HG03565 (cell line): Measurements from ENCODE around the gene STPG3.
A peak's percentile ranks its signal among the peaks of the same experiment; 100 is the strongest.

Experiments
- ATAC-seq: cut with Tn5 transposase; IDR thresholded peaks from one replicate; pipeline ENCODE4 v1.9.1; 2021; ENCODE audit warnings: mild to moderate bottlenecking, moderate library complexity; ENCODE audit not compliant: unreplicated experiment

STPG3 gene

DNA sequence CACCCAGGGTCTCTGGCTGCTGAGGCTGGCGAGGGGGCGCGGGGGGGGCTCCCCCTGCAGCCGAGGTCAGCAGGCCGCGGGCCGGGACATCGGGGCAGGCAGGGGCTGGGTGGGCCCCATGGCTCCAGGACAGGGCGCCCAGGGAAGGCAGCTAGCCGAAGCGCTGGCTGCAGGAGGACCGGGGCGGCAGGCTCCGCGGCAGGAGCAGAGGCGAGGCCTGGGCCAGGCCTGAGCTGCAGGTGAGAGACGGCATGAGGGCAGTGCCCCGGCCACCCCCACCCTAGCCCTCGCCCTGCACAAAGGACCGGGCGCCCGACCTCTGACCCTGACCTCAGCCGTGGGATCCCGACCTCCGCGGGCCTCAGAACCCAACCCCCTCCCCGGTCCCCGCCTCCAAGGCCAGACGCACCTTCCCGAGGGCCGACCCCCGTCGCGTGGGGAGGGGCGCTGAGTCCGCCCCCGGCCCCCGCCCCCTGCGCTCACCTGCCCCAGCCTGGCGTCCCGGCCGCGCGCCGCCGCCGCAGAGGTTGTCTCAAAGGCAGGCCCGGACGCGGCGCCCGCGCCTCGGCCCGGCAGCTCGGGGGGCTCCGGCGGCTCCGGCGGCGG lies 29.5 kb upstream of the STPG3 start:
- ATAC-seq, result no peak

DNA sequence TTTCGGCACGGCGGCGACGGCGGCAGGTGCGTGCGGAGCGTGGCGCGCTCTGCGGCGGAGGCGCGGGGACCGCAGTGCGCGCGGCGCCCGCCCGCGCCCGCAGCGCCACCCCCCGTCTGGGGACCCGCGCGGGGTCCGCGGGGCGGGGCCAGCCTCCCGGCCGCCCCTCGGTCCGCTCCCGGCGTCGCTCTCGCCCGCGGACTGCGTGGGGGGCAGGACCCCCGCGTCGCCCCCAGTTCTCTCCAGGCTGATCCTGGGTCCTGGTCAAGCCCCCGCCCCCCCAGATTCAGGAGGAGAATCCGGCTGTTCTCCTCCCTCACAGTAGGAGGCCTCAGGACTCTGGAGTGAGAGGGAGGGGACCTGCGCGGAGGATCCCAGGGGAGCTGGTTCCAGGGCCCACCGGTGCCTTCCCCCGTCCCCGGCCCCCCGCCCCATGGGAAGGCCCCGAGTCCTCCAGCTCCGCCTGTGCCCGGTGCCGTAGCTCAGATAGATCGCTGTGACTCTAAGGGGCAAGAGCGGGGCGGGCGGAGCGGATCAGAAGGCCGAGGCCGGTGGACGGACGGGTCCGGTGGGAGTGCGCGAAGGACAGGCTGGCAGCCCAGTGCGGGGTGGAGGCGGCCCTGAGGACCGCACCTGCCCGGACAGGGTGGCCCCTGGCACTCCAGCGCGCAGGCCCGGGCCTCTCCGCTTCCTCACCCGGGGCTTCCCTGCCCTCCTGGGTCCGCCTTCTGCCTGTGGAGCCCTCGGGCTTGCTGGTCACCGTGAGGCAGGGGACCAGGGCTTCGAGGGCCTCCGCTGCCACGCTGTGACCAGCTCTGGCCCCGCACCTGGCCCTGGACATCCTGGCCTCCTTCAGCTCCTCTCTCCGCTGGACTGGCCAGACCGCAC lies 28.7 kb upstream of the STPG3 start, which contains the start of gene RNF208:
Gene RNF208 (minus strand): TSS at position 51 of the 888 bp plus-strand sequence. CDS start 1,028 bp downstream, outside the sequence.
- no peak for ATAC-seq

DNA sequence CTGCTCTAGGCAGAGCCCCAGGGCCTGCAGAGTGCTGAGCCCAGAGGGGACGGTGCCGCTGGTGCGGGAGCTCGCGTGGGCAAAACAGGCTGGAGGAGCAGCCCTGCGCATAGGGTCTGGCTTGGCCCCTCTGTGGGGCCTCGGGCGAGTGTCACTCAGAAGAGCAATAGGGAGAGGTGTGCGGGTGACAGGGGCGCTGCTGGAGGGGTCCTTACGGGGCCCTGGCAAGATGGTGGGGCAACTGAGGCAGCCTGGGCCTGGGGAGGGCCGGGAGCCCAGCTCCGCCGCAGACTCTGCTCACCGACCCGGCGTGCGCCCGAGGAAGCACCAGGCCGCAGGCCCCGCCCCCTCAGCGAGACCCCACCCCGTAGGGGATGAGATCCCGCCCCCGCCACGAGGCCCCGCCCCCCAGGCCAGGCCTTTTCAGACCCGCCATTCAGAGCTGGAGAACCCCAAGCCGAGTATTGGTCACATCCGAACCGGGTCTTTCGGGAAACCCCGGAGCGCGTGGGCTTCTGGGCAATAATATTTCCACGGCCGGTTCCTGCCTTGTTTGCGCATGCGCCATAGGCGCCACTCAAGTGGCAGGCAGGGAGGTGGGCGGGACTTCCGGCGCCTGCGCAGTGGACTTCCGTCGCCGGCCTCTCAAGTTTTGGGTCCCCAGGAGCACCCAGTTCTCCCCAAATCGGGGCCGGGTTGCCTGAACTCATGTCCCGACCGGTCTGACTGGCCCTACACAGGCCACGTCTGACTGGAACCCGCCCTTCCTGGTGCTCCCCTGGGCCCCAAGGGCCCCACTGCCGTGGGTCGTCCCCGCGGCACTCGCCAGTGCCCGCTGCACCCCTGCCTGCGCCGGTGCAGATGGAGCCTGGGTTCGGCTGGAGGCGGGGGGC lies 27.8 kb upstream of the STPG3 start:
- ATAC-seq, result peak; percentile 68

DNA sequence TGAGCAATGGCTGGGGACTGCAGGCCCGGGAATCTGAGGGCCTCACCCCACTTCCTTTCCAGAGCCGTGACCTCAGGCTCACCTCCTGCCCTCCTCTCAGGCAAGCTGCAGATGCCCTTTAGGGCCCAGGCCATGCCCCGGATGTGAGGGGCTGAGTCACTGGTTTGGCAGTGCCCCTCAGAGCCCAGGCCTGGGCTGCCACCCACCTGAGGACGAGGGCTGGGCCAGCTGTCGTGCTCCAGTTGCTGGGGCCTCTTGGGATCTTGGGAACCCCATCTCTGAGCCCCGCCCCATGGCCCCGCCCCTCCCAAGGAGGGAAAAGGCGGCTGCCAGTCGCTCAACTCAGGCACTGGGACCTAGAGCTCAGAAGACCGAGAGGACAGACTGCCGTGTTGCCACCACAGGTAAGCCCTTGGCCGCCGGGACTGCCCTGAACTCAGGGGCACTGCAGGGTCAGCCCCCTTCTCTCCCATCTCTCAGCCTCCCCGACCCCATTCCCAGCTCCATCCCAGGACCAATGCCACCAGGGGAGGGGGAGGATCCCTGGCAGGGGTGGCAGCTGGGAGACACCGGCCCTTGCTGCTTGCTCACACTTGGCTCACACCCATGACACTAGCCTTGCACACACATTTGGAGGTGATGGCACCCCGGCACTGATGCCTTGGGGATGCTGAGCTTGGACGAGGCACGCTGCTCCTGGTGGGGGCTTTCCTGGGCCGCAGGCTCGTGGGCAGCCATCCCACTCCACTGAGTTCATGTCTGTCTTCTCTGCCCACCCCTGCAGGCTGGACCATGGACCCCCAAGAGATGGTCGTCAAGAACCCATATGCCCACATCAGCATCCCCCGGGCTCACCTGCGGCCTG lies 26.0 kb upstream of the STPG3 start, which contains the start of gene CYSRT1:
Gene CYSRT1 (plus strand): TSS at position 345 of the 865 bp plus-strand sequence. CDS start 448 bp downstream, at position 793.
- no peak for ATAC-seq

DNA sequence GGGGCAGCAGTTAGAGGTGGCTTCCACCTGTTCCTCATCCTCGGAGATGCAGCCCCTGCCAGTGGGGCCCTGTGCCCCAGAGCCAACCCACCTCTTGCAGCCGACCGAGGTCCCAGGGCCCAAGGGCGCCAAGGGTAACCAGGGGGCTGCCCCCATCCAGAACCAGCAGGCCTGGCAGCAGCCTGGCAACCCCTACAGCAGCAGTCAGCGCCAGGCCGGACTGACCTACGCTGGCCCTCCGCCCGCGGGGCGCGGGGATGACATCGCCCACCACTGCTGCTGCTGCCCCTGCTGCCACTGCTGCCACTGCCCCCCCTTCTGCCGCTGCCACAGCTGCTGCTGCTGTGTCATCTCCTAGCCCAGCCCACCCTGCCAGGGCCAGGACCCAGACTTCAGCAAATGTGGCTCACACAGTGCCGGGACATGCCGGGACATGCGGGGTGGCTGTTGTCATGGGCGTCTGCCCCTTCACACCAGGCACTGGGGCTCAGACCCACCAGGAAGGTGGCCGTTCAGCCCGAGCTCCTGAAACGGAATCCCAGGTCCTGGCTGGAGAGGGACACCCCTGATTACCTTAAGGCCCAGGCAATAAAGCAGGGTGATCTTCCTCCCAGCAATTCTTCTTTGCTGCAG lies 25.3 kb upstream of the STPG3 start:
- ATAC-seq, result no peak

DNA sequence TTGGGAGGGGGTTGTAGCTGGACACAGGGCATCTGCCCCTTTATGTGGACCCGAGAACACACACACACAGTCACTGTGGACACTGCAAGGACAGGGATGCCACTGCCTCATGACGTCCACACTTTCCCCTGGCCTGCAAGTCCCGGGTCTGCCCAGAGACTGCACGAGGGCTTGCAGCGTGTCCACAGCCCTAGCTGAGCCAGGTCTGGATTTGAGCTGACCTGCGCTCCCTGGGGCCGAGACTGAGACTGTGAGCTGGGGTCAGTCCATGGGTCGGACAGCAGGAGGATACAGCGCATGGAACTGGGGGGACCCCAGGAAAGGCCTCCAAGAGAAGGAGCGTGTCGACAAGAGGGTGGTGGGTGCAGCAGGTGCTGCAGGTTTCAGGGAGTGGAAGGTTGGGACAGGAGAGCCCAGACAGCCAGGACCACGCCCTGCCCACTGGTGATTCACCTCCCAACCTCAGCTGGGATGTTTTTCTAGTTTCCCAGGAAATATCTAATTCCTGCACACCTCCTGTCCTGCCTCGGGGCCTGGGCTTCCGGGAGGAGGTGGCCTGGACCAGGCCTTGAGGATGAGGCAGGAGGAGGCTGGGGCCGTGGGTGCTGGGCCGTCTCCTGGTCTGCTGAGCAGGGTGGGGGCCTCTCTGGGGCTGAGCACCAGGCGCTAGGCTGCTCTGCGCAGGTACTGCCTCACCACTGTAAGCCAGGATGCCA lies 24.6 kb upstream of the STPG3 start:
- ATAC-seq, result no peak

DNA sequence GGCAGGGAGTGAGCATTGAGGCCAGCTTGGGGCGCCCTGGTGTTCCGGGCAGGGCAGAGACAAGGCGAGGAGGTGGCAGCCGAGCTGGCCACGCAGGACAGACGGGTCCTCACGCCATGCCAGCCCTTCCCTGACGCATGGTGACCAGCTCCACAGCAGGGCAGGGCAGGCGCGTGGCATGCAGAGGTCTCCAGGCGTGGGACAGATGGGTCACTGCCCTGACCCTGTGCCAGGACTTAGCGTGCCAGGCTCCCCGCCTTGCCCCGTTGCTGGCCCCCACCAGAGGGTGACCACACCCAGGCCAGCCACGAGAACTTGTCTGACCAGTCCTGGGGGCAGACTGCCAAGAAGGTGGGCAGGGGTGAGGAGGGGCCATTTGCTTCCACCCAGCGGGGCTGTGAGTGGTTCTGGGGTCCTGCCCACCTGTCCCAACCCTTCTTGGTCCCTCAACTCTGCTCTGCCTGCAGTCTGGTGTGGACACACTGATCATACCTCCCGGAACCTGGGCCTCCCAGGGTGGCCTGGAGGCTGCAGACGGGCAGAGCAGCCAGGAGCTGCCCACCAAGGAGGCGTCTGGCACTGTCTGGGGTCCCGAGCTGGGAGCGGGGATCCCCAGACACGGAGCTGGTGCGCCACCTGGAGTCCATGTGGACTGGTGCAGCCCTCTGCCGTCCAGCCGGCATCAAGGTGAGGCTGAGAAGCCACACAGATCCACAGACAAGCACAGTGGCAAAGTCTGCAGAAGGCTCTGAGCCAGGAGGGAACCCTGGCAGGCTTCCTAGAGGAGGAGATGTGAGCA lies 23.8 kb upstream of the STPG3 start, which contains the start of gene RNF224:
Gene RNF224 (plus strand): TSS at position 449 of the 799 bp plus-strand sequence. CDS start 834 bp downstream, outside the sequence.
- ATAC-seq, result no peak

DNA sequence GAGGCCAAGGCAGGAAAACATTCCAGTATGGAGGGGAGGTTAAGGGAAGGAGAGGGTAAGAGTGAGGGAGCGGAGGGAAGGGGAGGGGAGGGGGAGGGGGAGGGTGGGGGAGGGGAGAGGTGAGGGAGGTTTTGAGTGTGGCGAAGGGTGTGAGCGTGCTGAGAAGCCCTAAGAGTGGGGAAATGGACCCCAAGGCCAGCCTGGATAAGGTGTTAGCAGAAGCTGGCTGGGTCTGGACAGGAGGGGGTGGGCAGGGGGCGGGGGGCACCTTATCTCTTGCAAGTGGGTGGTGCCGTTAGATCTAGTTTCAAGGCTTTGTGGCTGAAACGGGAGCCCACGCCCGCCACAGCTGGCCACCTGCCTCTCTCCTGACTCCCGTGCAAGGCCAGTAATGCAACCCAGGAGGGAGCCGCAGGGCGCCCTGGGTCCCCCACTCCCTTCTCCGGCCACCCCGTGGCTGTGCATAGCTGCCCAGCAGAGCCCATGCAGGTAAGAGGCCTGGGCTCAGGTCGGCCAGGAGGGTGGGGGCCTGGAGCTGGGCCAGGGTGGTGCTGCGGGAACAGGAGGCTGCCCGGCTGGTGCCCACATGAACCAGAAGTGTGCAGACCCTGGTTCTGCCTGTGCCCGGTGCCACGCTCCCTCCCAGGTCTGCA lies 23.1 kb upstream of the STPG3 start:
- ATAC-seq, result no peak

DNA sequence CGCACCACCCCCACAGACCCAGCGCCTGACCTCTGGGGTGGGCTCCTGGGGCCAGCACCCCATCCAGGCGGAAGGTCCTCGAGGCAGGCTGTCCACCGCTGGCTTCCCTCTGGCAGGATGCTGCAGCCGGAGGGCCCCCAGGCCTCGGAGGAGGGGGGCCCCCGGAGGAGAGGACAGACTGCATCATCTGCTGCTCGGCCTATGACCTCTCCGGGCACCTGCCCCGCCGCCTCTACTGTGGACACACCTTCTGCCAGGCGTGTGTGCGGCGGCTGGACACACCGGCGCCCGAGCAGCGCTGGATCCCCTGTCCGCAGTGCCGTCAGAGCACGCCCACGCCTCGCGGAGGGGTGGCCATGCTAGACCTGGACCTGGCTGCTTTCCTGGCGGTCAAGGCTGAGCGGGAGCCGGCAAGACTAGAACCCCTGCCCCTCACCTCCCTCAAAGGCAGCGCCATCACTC lies 22.5 kb upstream of the STPG3 start:
- ATAC-seq, result no peak

DNA sequence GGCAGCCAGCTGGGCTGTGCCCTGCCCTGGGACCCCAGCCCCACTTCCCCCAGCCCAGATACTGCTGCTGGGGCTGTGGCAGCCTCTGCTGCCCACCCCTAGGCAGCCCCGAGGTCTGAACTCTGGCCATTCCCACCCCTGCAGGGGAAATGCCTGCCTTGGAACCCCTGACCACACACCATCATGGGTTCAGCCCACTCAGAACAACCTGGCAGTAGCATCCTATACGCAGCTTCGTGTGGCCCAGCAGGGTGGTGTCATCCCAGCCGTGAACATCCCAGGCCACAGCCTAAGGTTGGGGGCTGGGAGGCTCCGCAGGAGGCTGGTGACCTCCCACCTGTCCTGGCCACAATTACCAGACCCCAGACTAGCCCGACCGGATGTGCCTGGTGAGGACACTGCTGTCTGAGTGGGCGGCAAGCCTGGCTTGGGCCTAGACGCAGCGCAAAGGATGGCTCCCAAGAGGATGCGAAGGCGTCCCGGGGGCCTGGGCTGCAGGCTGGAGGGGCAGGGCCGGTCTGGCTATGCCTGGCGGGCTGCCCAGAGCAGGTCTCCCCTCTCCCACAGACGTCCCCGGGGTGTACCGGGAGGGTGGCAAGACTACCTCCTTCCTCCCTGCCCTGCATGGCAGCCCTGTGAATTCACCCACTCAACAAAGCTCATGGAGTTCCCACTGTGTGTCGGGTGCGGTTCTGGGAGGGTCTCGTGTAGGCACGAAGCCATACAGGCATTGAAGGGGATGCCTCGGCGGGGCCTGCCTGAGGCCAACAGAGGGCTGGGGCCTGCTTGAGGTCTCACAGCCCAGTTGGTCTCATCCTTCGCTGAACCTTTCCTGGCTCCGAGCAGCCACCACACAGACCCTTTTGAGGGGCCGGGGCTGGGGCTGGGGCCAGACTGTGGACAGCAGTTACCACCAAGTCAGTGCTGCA lies 21.9 kb upstream of the STPG3 start:
- no peak for ATAC-seq

DNA sequence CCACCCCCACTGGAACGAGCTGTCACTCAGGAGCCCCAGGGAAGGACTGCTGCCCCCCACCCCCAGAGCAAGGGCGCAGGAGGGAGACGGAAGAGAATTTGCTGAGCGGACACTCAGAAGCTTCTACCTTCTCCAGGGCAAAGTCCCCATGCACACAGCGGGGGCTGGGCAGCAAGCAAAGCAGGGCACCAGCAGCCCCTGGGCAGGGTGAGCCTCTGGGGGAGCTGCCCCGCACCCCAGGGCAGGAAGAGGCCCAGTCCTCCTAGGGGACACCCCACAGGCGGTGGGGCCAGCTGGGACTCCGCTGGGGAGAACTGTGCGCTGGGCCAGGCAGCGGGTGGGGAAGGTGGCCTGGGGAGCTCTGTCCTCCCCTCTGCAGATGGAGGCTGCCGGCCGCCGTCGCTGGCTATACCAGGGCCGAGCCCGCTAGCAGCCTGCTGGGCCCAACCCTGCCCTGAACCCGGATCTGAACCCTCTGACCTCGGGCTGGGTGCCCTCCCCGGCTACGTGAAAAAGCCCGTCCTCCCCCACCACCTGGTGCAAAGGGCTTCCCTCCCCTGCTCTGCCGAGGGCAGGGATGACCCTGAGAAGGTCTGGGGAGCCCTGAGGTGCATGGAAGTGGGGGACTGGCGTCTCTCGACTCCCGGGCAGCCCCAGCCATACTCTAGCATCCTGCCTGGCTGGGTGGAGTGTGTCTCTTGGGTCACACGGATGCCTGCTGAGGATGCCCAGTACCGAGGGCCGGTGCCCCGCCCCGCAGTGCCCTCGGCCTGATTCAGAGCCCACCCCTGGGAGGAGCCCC lies 21.0 kb upstream of the STPG3 start:
- no peak for ATAC-seq

DNA sequence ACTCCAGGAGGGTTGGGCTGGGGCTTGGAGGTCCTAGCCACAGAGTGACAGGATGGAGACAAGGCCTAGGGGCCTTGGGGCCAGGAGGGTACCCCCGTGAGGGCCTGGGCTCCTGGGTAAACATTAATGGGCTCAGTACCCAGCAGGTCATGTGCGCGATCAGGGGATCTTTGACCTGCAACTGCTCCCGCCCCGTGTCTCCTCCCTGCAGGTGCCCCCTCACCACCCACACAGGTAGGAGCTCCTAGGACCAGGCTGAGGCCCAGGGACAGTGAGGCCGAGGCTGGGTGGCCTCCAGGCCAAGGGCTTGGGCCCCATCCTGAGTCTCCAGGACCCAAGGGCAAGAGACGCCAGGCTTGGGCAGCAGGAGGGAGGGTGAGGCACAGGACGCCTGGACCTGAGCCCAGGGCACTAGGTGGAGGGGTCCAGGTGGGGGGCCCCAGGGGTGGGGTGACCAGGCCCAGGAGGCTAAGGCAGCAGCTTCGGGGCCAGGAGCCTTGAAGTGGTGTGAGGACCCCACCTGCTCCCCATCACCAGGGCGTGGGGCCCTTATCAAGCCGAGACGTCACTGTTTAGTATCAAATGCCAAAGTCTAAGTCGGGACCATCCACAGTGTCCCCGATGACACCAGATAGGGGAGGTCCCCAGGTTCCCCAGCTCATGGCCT lies 20.2 kb upstream of the STPG3 start, which contains the start of gene SLC34A3:
Gene SLC34A3 (plus strand): TSS at position 197 of the 667 bp plus-strand sequence. CDS start 802 bp downstream, outside the sequence.
- no peak for ATAC-seq

DNA sequence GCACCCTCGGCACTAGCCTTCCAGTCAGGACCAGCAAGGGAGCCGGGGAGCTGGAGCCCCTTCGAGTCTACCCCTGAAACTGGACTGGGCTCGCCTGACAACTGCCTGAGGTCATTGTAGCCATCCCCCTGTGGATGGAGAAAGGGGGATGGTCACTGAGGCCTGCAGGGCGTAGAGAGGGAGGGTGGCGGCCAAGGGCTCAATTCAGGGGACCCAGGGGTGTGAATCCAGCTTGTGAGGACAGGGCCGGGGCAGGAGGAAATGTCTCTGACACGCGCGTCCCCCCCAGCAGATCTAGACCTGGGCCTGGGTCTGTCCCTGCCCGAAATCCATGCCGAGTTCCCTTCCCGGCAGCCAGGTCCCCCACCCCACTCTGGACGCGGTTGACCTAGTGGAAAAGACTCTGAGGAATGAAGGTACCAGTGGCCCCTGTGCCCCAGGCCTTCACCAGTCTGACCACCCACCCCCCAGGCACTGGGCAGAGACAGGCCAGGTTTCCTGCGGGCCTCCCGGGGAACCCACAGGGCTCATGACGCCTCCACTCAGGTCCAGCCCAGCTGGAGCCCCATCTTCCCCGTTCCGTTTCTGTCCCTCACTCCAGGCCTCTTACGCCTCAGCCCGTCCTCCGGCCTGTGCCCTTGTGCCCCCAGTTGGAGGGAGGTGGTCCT lies 19.6 kb upstream of the STPG3 start:
- ATAC-seq, result no peak

DNA sequence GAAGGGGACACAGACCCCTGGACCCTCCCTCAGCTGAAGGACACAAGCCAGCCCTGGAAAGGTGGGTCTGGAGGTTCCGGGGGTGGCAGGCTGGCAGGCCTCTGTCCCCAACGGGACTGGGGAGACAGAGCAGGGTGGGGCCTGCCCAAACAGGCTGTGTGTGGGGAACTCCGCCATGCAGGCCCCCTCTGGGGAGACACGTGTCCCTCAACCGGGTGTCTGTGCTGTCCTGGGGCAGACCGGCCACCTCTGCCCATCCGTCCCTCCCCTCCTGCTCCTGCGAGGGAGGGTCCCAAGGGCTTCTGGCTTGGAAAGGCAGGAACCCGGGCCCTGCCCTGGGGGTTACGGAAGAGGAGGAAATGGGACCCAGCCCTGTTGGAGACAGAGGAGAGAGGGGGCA lies 19.0 kb upstream of the STPG3 start:
- no peak for ATAC-seq
